ENCODE results near the gene CCL16.
"Not testable (repeated sequence)": the region's sequence is repeated elsewhere in the genome, so short reads cannot be mapped to it uniquely, and the experiment has no call there.

CCL16 gene

GRCh38 chr17:35981246-35981645 lies at the start of gene CCL16:
TSS of gene CCL16 (minus strand) at chr17:35981497. CDS start at chr17:35981420, 77 bp downstream.
- no peak for DNase-seq

- no peak for DNase-seq
These were observed 49.7 kb upstream of the CCL16 start for GRCh38 chr17:36030956-36031355.

- DNase-seq = no peak
These were observed 46.5 kb upstream of the CCL16 start for GRCh38 chr17:36027761-36028160.

GRCh38 chr17:36024106-36024869 lies 43.0 kb upstream of the CCL16 start:
- DNase-seq = no peak

GRCh38 chr17:36019423-36019822 lies 38.1 kb upstream of the CCL16 start:
- no peak for DNase-seq

GRCh38 chr17:36017799-36018198 lies 36.5 kb upstream of the CCL16 start, which contains the start of gene CCL23:
TSS of gene CCL23 (minus strand) at chr17:36017972. CDS start at chr17:36017897, 75 bp downstream.
- no peak for DNase-seq

GRCh38 chr17:36016555-36016954 lies 35.3 kb upstream of the CCL16 start:
- DNase-seq = no peak

GRCh38 chr17:36015895-36016294 lies 34.6 kb upstream of the CCL16 start:
- not testable (repeated sequence) for DNase-seq

GRCh38 chr17:36014946-36015345 lies 33.6 kb upstream of the CCL16 start:
- DNase-seq = no peak

- no peak for DNase-seq
These were observed 29.9 kb upstream of the CCL16 start for GRCh38 chr17:36011201-36011600.

- no peak for DNase-seq
These were observed 27.8 kb upstream of the CCL16 start for GRCh38 chr17:36008998-36009665.

GRCh38 chr17:36004594-36005108 lies 23.4 kb upstream of the CCL16 start:
- DNase-seq = no peak

GRCh38 chr17:36002631-36003030 lies 21.3 kb upstream of the CCL16 start:
- no peak for DNase-seq

GRCh38 chr17:36001862-36002603 lies 20.7 kb upstream of the CCL16 start:
- DNase-seq = no peak

- DNase-seq = no peak
These were observed 19.9 kb upstream of the CCL16 start, which contains the start of gene CCL15 for GRCh38 chr17:36001110-36001771. TSS of gene CCL15 (minus strand) at chr17:36001553. CDS start at chr17:36001492, 61 bp downstream.

- no peak for DNase-seq
These were observed 19.4 kb upstream of the CCL16 start for GRCh38 chr17:36000732-36001109.

GRCh38 chr17:35998756-35999155 lies 17.5 kb upstream of the CCL16 start:
- DNase-seq = no peak

- no peak for DNase-seq
These were observed 16.8 kb upstream of the CCL16 start for GRCh38 chr17:35998018-35998545.

- not testable (repeated sequence) for DNase-seq
These were observed 14.0 kb upstream of the CCL16 start for GRCh38 chr17:35995346-35995745.

GRCh38 chr17:35991075-35991474 lies 9.8 kb upstream of the CCL16 start:
- DNase-seq = no peak

- DNase-seq = no peak
These were observed 6.9 kb upstream of the CCL16 start for GRCh38 chr17:35988164-35988563.

- no peak for DNase-seq
These were observed 5.3 kb upstream of the CCL16 start, which contains the start of gene CCL14 for GRCh38 chr17:35986643-35987042. TSS of gene CCL14 (minus strand) at chr17:35986729. CDS start at chr17:35986649, 80 bp downstream.

All from SIG-M5 (cell line).